GM12878 (cell line): ENCODE data around the gene CLNK. TPM values are rescaled to one million over a fixed set of nuclear protein-coding genes. Genes with fewer than 3 reads are reported as not detected.
"Not testable (repeated sequence)": the region's sequence is repeated elsewhere in the genome, so short reads cannot be mapped to it uniquely, and the experiment has no call there.

Experiments used
- ATAC-seq: fragments of 200-7000 bp; cut with Tn5 transposase; 3 replicates; pipeline ENCODE4 v1.9.1; 2020; ENCODE audit warnings: mild to moderate bottlenecking, moderate library complexity
- BruUV-seq: library from RNA; stranded (reverse); fragments of 400-500 nt; replicated peaks from 2 replicates; lab custom pipeline; 2021; lab: Mats Ljungman, UMichigan
- CTCF ChIA-PET: fragments of 300-600 bp; sonication (Branson Sonifier 250); formaldehyde crosslinking; extraction: SDS; loops from one replicate; lab custom pipeline; 2021; ENCODE audit warnings: inconsistent platforms; lab: Yijun Ruan, JAX
- POLR2A ChIA-PET: fragments of 350-600 bp; formaldehyde crosslinking; extraction: SDS; loops from one replicate; lab custom pipeline; 2021; ENCODE audit warnings: inconsistent platforms; lab: Charles Lee
- RAD21 ChIA-PET: fragments of 300-600 bp; sonication (Branson Sonifier 250); formaldehyde crosslinking; loops from one replicate; lab custom pipeline; 2023; ENCODE audit warnings: antibody characterized with exemption; ENCODE audit not compliant: unreplicated experiment; lab: Charles Lee
- SMC1A ChIA-PET: fragments of 300-600 bp; sonication (Branson Sonifier 250); formaldehyde crosslinking; loops from one replicate; lab custom pipeline; 2023; ENCODE audit not compliant: unreplicated experiment, uncharacterized antibody; lab: Charles Lee
- DNase-seq: peaks from one replicate; pipeline ENCODE4 v3.0.0-alpha.2; 2011; ENCODE audit warnings: low read depth, low spot score
- FAIRE-seq: peaks from 3 replicates; lab custom pipeline; 2011; peaks lifted over from hg19 to GRCh38; lab: Jason Lieb, UNC
- H2AFZ ChIP-seq: 2 replicates; pipeline ENCODE4 v1.6.0; 2011; ENCODE audit warnings: low read depth, low read length, control low read depth; ENCODE audit not compliant: control insufficient read depth
- H3K27ac ChIP-seq: 2 replicates; pipeline ENCODE4 v1.5.1; 2011; ENCODE audit warnings: control low read depth; ENCODE audit not compliant: control insufficient read depth, insufficient read depth
- H3K27me3 ChIP-seq, 2 experiments: replicated peaks in 1 of 2; 2 replicates each; pipeline versions ENCODE4 v1.6.0 to v1.6.1; 2011; ENCODE audit warnings: low read length in 1 of 2; ENCODE audit not compliant: control insufficient read depth in 2 of 2, insufficient read depth in 2 of 2
- H3K36me3 ChIP-seq, 2 experiments: 2 replicates each; pipeline ENCODE4 v1.5.1; 2011; ENCODE audit warnings: low read length in 1 of 2; ENCODE audit not compliant: control insufficient read depth in 2 of 2, insufficient read depth in 2 of 2
- H3K4me1 ChIP-seq: 2 replicates; pipeline ENCODE4 v1.6.1; 2011; ENCODE audit warnings: mild to moderate bottlenecking, low read length, moderate library complexity, mixed read lengths; ENCODE audit not compliant: control insufficient read depth, insufficient read depth
- H3K4me2 ChIP-seq: 2 replicates; pipeline ENCODE4 v1.6.0; 2011; ENCODE audit warnings: control low read depth; ENCODE audit not compliant: control insufficient read depth, insufficient read depth
- H3K4me3 ChIP-seq: fragments of 200-600 bp; sonication (generic); 2 replicates; pipeline ENCODE4 v1.5.1; 2016
- H3K79me2 ChIP-seq: 2 replicates; pipeline ENCODE4 v1.6.0; 2011; ENCODE audit warnings: low read length; ENCODE audit not compliant: control insufficient read depth, insufficient read depth
- H3K9ac ChIP-seq: 2 replicates; pipeline ENCODE4 v1.8.0; 2011; ENCODE audit warnings: low read length, control low read depth, mixed read lengths; ENCODE audit not compliant: control insufficient read depth, insufficient read depth
- H3K9me3 ChIP-seq: replicated peaks from 3 replicates; pipeline ENCODE4 v1.5.1; 2011; ENCODE audit warnings: mild to moderate bottlenecking, low read length; ENCODE audit not compliant: control insufficient read depth, insufficient read depth
- H4K20me1 ChIP-seq: 2 replicates; pipeline ENCODE4 v1.6.0; 2011; ENCODE audit not compliant: control insufficient read depth, insufficient read depth
- EP300 ChIP-seq, 2 experiments: fragments of 150-350 bp in 1 of 2; IDR thresholded peaks; 2 replicates each; pipeline ENCODE4 v1.6.1; 2011 to 2012; ENCODE audit warnings: low read depth in 2 of 2, low read length in 2 of 2, borderline replicate concordance in 1 of 2, improper control_type of control experiment in 1 of 2, inconsistent platforms in 1 of 2; ENCODE audit not compliant: control insufficient read depth in 1 of 2
- MXI1 ChIP-seq: fragments of 150-350 bp; IDR thresholded peaks from 2 replicates; pipeline ENCODE4 v1.6.1; 2011; ENCODE audit warnings: low read depth, mild to moderate bottlenecking, inconsistent platforms, low read length, improper control_type of control experiment
- NR2C1 ChIP-seq: fragments of 450-650 bp; IDR thresholded peaks from 2 replicates; pipeline ENCODE4 v1.6.1; 2017; ENCODE audit warnings: antibody characterized with exemption, mild to moderate bottlenecking, moderate library complexity
- POU2F2 ChIP-seq: IDR thresholded peaks from 3 replicates; pipeline ENCODE4 v1.6.1; 2011; ENCODE audit warnings: low read depth, mild to moderate bottlenecking, low read length, borderline replicate concordance
- RAD21 ChIP-seq: IDR thresholded peaks from 2 replicates; pipeline ENCODE4 v1.6.1; 2011; ENCODE audit warnings: mild to moderate bottlenecking, low read depth, low read length, moderate library complexity; ENCODE audit not compliant: insufficient read depth
- SREBF2 ChIP-seq: IDR thresholded peaks from 2 replicates; pipeline ENCODE4 v1.6.1; 2012; ENCODE audit warnings: mild to moderate bottlenecking, low read length
- WGBS: methylation state at CpG from one replicate; pipeline ENCODE4 v1.1.6; 2016; ENCODE audit warnings: low lambda C conversion rate; ENCODE audit not compliant: insufficient replicate concordance, insufficient coverage; ENCODE audit errors: missing lambda C conversion rate; 5-methylcytosine and 5-hydroxymethylcytosine counted together
- in situ Hi-C: fragments of 300-500 bp; cut with MboI; formaldehyde crosslinking; loops from 9 replicates; pipeline ENCODE4 v1.14.3; 2018; ENCODE audit warnings: mixed read lengths
- intact Hi-C: fragments of 100-400 bp; cut with micrococcal nuclease; formaldehyde crosslinking; loops from one replicate; pipeline ENCODE4 v1.14.2; 2022; ENCODE audit not compliant: unreplicated experiment
- polyA plus RNA-seq, 11 experiments: library from polyadenylated mRNA; depleted of rRNA in 4 of 11; unstranded in 6 of 11; stranded (reverse) in 5 of 11; fragments of >200 nt; fragmentation: Nextera tagmentation in 4 of 11; fragmentation: Illumina TruSeq in 1 of 11; extraction: Ambion mirVana in 4 of 11; extraction: Trizol in 1 of 11; gene quantifications; 1 replicate in 1 of 11; 2 replicates in 10 of 11; pipeline versions ENCODE4 v1.2.1 to v1.2.3, GENCODE V29; 2011 to 2016; ENCODE audit warnings: inconsistent platforms in 2 of 11, missing spikeins in 2 of 11, low read depth in 1 of 11
- total RNA-seq, 4 experiments: library from RNA; depleted of rRNA in 3 of 4; stranded (reverse); fragments of >200 nt in 3 of 4; fragmentation: Illumina TruSeq in 1 of 4; extraction: Trizol in 1 of 4; gene quantifications; 2 replicates each; pipeline versions ENCODE4 v1.2.1 to v1.2.3, GENCODE V29; 2013 to 2021
- TF ChIP-seq, protein P1 (sequence below): fragments of 450-650 bp; IDR thresholded peaks from 2 replicates; pipeline ENCODE4 v1.6.1; 2014; ENCODE audit warnings: mild to moderate bottlenecking
- TF ChIP-seq, protein P2 (sequence below), 3 experiments: IDR thresholded peaks in 2 of 3; conservative IDR thresholded peaks in 1 of 3; 2 replicates each; pipeline ENCODE4 v1.5.1; 2011; ENCODE audit warnings: low read depth in 3 of 3, low read length in 3 of 3, mild to moderate bottlenecking in 3 of 3, control low read depth in 2 of 3, moderate library complexity in 2 of 3, inconsistent platforms in 1 of 3, mixed read lengths in 1 of 3; ENCODE audit not compliant: control insufficient read depth in 2 of 3, insufficient read depth in 1 of 3; ENCODE audit errors: extremely low read depth in 1 of 3
- TF ChIP-seq, protein P3 (sequence below): fragments of 450-650 bp; formaldehyde crosslinking; IDR thresholded peaks from 2 replicates; pipeline ENCODE4 v1.4.0; 2022; ENCODE audit warnings: mild to moderate bottlenecking, moderate library complexity

The CLNK gene
- total and polyA plus RNA-seq, 10 of the 15 experiments (the other 5 are each of a cell fraction or from before 2014, with no cell fraction given), result 2.1 to 14.3 (median 2.7) TPM

DNA sequence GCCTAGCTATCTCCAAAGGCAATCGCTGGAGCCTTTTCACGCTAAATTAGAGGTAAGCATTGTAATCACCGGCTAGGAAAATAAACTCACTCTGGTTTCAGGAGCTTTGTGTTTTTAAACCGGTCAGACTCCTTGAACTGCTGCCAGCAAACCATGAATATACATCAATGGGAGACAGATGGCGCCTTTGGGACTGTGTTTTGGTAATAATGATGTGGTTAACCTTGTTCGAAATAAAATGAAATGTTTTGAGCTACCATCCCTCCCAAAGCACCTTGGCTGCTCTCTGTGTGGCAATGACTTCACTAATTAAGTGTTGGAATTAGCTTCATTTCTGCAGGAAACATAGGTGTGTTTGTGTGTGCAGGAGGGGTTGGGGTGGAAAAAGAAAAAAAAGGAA is 65.3 kb downstream of the CLNK start:
- POLR2A ChIA-PET, result no interaction called here
- CTCF ChIA-PET, result interaction anchor here (0.9 to 1.2 kb wide), 4 partner anchors 13 to 242 kb away, joined by 3 to 4 read pairs (median 4); no protein-coding TSS in a partner anchor
- 88% methylated on average over 6 of the region's 6 CpGs for WGBS
- ATAC-seq (no peak), FAIRE-seq (no peak), DNase-seq (no peak)
- Histone ChIP-seq H3K79me2 (no peaks in the 10 kb centered on the region), H3K4me1 (no peaks in the 10 kb centered on the region), H3K4me3 (no peak overlapping the region), H2AFZ (no peak overlapping the region), H3K27ac (no peak overlapping the region), H3K27me3 (no peaks in the 10 kb centered on the region), H3K9me3 (no peaks in the 10 kb centered on the region; the same call in 2 of the 3 replicates), H4K20me1 (no peaks in the 10 kb centered on the region), H3K4me2 (no peak overlapping the region), H3K36me3 (no peaks in the 10 kb centered on the region), H3K9ac (no peak overlapping the region)
- in situ Hi-C loops (no loop called here), intact Hi-C loops (no loop called here)
- TF ChIP-seq POU2F2 (no peak), SREBF2 (no peak), RAD21 (no peak), NR2C1 (no peak), MXI1 (no peak), EP300 (IDR thresholded peaks at IDR 0.05; ENCODE audit: borderline replicate concordance in 1 of 2, control insufficient read depth in 1 of 2, low read depth in 2 of 2, low read length in 2 of 2) (no peak)
- TF ChIP-seq, protein P1, sequence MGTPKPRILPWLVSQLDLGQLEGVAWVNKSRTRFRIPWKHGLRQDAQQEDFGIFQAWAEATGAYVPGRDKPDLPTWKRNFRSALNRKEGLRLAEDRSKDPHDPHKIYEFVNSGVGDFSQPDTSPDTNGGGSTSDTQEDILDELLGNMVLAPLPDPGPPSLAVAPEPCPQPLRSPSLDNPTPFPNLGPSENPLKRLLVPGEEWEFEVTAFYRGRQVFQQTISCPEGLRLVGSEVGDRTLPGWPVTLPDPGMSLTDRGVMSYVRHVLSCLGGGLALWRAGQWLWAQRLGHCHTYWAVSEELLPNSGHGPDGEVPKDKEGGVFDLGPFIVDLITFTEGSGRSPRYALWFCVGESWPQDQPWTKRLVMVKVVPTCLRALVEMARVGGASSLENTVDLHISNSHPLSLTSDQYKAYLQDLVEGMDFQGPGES, result no peak
- TF ChIP-seq, protein P2, sequence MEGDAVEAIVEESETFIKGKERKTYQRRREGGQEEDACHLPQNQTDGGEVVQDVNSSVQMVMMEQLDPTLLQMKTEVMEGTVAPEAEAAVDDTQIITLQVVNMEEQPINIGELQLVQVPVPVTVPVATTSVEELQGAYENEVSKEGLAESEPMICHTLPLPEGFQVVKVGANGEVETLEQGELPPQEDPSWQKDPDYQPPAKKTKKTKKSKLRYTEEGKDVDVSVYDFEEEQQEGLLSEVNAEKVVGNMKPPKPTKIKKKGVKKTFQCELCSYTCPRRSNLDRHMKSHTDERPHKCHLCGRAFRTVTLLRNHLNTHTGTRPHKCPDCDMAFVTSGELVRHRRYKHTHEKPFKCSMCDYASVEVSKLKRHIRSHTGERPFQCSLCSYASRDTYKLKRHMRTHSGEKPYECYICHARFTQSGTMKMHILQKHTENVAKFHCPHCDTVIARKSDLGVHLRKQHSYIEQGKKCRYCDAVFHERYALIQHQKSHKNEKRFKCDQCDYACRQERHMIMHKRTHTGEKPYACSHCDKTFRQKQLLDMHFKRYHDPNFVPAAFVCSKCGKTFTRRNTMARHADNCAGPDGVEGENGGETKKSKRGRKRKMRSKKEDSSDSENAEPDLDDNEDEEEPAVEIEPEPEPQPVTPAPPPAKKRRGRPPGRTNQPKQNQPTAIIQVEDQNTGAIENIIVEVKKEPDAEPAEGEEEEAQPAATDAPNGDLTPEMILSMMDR (IDR thresholded peaks at IDR 0.05 in 2 of 3, conservative IDR thresholded peaks at IDR 0.05 in 1 of 3; ENCODE audit: control insufficient read depth in 2 of 3, extremely low read depth in 1 of 3, insufficient read depth in 1 of 3, low read depth in 3 of 3, low read length in 3 of 3), result 0 out of 6 replicates have a peak, but pooled peaks of 2 of the 3 experiments have one; percentile 5 to 7
- TF ChIP-seq, protein P3, sequence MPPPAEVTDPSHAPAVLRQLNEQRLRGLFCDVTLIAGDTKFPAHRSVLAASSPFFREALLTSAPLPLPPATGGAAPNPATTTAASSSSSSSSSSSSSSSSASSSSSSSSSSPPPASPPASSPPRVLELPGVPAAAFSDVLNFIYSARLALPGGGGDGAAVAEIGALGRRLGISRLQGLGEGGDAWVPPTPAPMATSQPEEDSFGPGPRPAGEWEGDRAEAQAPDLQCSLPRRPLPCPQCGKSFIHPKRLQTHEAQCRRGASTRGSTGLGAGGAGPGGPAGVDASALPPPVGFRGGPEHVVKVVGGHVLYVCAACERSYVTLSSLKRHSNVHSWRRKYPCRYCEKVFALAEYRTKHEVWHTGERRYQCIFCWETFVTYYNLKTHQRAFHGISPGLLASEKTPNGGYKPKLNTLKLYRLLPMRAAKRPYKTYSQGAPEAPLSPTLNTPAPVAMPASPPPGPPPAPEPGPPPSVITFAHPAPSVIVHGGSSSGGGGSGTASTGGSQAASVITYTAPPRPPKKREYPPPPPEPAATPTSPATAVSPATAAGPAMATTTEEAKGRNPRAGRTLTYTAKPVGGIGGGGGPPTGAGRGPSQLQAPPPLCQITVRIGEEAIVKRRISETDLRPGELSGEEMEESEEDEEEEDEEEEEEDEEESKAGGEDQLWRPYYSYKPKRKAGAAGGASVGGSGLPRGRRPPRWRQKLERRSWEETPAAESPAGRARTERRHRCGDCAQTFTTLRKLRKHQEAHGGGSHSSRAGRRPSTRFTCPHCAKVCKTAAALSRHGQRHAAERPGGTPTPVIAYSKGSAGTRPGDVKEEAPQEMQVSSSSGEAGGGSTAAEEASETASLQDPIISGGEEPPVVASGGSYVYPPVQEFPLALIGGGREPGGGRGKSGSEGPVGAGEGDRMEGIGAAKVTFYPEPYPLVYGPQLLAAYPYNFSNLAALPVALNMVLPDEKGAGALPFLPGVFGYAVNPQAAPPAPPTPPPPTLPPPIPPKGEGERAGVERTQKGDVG, result no peak
- RAD21 ChIA-PET, result interaction anchor here (1.1 to 1.4 kb wide), 3 partner anchors 13 to 805 kb away, joined by 3 to 5 read pairs (median 3); no protein-coding TSS in a partner anchor
- no TSS peak for BruUV-seq
- SMC1A ChIA-PET, result interaction anchor here (0.7 to 1.6 kb wide), 8 partner anchors 21 to 599 kb away, joined by 3 to 7 read pairs (median 3); no protein-coding TSS in a partner anchor

DNA sequence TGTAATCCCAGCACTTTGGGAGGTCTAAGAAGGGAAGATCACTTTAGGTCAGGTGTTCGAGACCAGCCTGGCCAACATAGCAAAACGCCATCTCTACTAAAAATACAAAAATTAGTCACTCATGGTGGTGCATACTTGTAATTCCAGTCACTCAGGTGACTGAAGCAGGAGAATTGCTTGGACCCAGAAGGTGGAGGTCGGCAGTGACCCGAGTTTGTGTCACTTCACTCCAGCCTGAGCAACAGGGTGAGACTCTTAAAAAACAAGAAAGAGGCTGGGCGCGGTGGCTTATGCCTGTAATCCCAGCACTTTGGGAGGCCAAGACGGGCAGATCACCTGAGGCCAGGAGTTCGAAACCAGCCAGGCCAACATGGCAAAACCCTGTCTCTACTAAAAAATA is 69.6 kb downstream of the CLNK start:
- BruUV-seq, H3K4me1 ChIP-seq, H4K20me1 ChIP-seq, DNase-seq, H3K36me3 ChIP-seq, in situ Hi-C loops, H3K79me2 ChIP-seq, H3K9ac ChIP-seq, H3K9me3 ChIP-seq, RAD21 ChIA-PET, CTCF ChIA-PET, POLR2A ChIA-PET, H3K27ac ChIP-seq, H3K4me3 ChIP-seq, ATAC-seq, FAIRE-seq, H2AFZ ChIP-seq, H3K4me2 ChIP-seq, SMC1A ChIA-PET, intact Hi-C loops, H3K27me3 ChIP-seq: not testable (repeated sequence)
- 55% methylated on average over 8 of the region's 8 CpGs for WGBS
